Tibial nerve (tissue), 3 donors: ENCODE data around the gene NATD1.

Experiments used
- POLR2A ChIP-seq, 2 donors: fragments of 450-650 bp; IDR thresholded peaks; one replicate each; pipeline ENCODE4 v1.6.1; 2017; ENCODE audit warnings: antibody characterized with exemption in 2 of 2, mild to moderate bottlenecking in 2 of 2, moderate library complexity in 2 of 2
- TF ChIP-seq, protein P1 (sequence below), 5 experiments: fragments of 200-600 bp in 3 of 5; fragments of 450-650 bp in 2 of 5; sonication (generic) in 3 of 5; IDR thresholded peaks; one replicate each; pipeline ENCODE4 v1.5.1; 2016 to 2019; ENCODE audit warnings: antibody characterized with exemption in 5 of 5, mild to moderate bottlenecking in 3 of 5, moderate library complexity in 2 of 5

DNA sequence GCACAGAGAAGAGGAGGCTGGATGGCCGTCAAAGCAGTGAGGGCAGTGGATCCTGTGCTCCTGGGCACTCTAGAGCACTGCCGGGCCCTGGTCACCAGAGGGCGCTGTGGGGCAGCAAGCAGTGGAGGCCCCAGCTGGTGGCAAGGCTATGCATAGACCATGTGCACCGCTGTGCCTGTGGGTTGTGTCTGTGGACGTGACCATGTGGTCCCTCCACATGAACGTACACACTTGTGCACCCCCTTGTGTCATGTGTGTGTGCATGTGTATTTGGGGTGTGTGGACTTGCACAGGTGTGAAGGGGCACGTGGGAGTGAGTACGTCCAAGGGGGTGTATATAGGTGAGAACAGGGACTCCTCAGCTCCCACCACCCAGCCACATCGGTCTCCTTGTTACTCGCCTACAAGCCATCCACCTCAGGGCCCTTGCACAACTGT, 26.9 kb upstream of the NATD1 start:
- TF ChIP-seq, protein P1, sequence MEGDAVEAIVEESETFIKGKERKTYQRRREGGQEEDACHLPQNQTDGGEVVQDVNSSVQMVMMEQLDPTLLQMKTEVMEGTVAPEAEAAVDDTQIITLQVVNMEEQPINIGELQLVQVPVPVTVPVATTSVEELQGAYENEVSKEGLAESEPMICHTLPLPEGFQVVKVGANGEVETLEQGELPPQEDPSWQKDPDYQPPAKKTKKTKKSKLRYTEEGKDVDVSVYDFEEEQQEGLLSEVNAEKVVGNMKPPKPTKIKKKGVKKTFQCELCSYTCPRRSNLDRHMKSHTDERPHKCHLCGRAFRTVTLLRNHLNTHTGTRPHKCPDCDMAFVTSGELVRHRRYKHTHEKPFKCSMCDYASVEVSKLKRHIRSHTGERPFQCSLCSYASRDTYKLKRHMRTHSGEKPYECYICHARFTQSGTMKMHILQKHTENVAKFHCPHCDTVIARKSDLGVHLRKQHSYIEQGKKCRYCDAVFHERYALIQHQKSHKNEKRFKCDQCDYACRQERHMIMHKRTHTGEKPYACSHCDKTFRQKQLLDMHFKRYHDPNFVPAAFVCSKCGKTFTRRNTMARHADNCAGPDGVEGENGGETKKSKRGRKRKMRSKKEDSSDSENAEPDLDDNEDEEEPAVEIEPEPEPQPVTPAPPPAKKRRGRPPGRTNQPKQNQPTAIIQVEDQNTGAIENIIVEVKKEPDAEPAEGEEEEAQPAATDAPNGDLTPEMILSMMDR (IDR thresholded peaks at IDR 0.05): peak; percentile 94 to 97 (median 96)
- no peak for TF ChIP-seq POLR2A (IDR thresholded peaks at IDR 0.05)
